GM18858 (cell line): ENCODE results near the gene PTPN7.
"Not testable (repeated sequence)": the region's sequence is repeated elsewhere in the genome, so short reads cannot be mapped to it uniquely, and the experiment has no call there.

ENCODE experiments used
- ATAC-seq: cut with Tn5 transposase; IDR thresholded peaks from one replicate; pipeline ENCODE4 v1.9.1; 2021; ENCODE audit not compliant: unreplicated experiment

The PTPN7 gene

DNA sequence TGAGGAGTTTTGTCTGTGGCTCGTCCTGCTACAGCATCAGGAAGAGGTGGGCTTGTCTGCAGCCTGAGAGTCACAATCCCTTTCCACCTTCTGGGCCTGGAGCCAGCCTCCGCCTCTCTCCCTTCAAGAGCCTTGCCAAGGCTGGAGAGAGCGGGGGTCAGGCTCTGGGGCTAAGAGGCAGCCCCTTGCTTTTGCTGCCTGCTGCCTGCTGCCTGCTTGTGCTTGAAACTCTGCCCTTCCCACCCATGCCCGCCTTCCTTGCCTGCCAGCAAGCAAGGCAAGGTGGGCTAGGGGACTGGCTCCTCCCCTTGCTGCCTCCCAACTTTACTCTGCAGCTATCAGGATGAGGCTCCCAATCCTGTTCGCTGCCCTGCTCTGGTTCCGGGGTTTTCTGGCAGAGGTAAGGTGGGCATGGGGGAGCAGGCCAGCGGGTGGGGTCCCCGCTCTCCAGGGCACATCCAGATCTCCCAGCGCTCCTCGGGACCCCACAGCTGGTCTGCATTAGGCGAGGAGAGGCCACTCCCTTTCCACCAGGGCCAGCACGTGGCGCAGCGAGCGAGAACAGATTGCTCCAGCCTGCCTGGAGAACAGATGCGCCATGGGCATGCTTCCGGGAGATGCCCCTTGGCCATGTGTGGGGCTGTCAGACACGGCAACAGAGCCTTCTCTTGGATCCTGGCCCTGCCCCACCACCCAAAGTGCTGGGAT lies 7.5 kb upstream of the PTPN7 start:
- no peak for ATAC-seq

DNA sequence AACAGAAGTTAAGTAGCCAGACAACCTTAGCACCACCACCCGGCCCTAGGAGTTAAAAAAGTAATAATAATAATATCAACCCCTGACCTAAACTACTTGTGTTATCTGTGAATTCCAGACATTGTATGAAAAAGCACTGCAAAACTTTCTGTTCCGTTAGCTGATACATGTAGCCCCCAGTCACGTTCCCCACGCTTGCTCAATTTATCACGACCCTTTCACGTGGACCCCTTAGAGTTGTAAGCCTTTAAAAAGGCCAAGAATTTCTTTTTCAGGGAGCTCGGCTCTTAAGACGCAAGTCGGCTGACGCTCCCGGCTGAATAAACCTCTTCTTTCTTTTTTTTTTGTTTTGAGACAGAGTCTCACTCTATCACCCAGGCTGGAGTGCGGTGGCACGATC lies 6.7 kb upstream of the PTPN7 start:
- ATAC-seq = not testable (repeated sequence)

DNA sequence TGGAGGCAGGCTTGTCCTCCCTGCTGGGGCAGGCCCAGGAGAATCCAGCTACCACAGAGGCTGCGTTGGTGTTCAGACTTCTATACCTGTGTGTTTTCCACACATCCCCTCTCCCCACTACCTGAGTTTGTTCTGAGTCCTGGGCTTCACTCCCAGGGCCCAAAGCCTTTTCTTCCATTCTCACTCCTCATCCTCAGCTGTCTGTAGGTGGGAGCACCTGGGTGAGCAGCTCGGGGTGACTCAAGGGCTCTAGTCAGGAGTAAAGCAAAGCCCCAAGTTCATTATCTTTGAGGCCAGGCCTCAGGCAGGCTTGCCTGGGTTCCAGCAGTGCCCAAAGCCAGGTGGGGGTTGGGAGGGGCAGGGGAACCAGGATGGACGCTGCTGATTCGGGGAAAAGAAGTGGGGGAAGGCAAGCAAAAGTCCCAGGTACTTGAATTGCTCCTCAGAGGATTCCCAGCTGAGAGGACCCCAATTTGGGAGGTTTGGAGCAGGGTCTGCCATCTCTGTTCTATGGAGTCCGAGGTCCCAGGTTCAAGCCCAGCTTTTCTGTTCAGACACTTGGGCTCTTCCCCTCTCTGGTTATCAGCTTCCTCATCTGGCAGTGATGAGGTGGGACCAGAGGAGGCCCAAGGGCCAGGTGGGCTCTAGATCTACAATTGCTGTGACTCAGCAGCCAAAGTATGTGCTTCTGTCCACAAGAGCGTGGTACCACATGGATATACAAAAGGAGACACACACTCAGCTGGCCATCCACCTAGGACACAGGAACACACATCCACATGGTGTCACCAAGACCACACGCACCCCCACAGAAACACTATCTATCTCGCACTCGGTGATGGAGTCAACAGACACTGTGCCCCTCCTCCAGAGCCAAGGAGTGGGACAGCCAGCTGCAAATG lies 5.8 kb upstream of the PTPN7 start:
- no peak for ATAC-seq

DNA sequence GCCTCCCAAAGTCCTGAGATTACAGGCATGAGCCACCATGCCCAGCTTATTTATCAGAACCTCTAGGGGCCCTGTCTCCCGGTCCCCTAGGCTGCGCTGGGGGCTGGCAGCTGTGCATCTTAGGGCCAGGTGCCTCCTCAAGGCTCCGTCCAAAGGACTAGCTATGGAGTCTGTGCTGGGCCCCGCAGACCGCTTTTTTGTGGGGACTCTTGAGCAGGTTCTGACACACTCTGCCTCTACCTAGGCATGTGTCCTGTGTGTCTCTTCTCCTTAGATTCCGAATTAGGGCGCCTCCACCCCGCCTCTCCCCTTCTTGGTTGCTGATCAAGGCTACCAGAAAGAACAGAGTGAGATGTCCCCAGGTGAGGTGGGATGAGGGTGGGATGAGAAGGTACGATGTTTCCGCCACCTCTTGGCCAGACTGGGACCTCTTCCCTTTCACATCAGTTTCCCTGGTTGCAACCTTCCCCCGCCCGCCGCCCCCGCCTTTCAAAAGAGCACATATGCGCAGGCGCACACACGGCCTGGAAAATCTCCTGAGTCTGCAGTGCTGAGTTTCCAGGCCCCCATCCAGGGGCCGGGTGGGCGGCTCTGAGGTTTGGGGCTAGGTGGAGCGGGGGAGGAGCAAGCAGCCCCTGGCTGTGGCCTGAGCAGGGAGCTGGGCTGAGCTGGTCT lies 5.0 kb upstream of the PTPN7 start:
- no peak for ATAC-seq

DNA sequence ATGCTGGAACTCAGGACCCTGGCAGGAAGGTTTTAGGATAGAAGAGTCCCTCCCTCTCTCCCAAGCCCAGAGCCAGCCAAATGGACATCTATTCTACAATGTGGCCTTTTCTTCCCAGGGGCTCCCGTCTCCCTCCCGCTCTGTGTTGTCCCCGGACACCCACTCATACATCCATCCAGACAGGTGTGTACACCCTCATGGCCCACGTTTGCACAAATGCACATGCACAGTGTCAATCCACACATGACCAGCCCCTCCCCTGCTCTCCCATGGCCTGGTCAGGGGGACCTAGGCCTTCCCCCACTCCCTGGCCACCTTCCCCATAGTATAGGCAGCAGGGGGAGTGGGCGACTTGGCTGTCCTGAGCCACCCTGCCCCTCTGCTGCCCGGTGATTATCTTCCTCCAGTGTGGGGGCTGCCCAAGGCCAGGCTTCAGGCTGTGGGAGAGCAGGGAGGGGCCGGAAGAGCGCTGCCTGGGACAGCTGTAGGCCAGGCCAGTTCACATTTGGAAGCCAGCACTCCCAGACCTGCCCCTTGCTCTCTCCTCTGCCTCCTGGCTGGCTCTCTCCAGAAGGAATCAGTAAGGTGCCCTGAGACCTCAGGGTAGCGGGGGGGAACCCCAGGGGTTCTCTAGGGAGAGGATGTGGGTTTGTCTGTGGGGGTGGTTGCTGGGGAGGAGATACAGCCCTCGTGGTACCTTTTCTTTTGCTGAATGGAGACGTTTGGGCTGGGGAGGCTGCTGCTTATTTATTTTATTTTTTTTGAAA lies 4.1 kb upstream of the PTPN7 start:
- no peak for ATAC-seq

DNA sequence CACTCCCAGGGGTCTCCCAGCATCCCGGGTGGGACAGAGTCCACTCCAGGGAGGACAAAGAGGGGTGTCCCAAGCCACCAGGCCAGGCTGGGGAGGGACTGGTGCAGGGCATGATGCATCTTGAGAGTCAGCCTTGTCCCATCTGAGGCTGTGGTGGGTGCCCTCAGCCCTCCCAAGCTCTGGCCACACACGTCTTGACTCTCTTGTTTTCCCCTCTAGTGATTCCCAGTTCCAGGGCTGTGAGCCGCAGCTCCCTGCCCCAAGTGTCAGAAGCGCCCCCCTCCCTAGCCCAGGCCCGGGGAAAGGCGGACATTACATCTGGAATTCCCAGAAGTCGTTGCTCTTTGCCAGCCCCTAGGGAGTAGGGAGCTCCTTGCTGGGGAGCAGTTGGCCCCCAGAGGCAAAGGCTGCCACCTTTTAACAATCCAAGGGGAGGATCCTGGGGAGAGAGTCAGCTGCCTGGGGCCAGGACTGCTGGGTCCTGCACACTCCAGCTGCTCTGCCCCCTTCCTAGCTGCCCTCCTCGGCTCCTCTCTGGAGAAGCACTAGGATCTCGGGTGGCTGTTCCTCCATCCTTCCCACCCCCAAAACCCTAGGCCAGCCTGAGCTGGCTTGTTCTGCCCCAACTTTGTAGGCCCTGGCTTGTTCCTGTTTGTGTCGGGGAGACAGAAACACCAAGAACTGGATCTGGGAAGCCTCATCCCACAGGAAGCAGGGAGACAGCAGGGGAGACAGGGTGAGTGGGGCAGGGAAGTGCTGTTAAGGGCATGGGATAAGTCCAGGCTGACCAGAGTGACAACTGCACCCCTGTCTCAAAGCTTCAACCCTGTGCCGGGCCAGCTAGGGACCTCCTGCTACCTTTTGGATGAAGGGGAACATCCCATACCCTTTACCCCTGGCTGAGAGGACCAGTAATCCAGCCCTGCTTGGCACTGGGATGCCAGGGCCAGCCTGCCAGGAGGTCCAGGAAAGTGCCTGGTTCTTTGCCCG lies 3.2 kb upstream of the PTPN7 start:
- ATAC-seq = no peak

DNA sequence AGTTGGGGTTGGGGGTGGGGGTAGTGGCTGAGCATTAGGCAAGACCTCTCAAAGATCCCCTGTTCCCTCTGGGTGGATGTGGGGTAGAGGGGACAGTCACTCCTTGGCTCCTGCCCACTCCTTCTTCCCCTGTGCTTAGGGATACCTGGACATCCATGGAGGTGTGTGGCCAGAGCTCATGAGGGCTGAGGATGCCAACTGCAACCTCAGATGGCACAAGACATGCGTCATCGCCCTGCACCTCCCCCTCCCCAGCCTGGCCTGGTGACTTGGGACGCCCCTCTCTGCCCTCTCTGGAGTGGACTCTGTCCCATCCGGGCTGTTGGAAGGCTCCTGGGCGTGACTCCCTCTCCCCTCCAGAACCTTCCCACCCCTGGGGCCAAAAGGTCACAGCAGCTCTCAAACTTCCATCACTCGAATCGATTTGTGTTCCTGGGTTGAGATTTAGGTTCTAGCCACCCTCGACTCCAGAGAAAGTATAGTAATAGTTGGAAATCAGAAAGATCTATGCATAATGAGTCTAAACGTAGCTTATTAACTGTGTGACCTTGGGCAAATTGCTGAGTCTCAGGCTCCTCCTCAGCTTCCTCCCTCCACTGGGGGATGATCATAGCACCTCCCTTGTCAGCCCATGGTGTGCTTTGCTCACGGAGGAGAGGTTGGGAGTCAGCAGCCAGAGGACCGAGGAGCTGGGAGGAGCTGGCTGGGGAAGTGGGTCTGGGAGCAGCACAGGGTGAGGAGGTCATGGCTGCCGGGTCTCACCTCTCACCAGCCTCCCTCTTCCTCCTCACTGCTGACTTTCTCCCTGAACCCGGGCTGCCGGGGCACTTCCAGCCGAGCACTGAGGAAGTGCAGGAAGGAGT lies 2.2 kb upstream of the PTPN7 start:
- no peak for ATAC-seq

- no peak for ATAC-seq
Observed at GRCh38 chr1:202162047-202162417, 1.6 kb upstream of the PTPN7 start.

DNA sequence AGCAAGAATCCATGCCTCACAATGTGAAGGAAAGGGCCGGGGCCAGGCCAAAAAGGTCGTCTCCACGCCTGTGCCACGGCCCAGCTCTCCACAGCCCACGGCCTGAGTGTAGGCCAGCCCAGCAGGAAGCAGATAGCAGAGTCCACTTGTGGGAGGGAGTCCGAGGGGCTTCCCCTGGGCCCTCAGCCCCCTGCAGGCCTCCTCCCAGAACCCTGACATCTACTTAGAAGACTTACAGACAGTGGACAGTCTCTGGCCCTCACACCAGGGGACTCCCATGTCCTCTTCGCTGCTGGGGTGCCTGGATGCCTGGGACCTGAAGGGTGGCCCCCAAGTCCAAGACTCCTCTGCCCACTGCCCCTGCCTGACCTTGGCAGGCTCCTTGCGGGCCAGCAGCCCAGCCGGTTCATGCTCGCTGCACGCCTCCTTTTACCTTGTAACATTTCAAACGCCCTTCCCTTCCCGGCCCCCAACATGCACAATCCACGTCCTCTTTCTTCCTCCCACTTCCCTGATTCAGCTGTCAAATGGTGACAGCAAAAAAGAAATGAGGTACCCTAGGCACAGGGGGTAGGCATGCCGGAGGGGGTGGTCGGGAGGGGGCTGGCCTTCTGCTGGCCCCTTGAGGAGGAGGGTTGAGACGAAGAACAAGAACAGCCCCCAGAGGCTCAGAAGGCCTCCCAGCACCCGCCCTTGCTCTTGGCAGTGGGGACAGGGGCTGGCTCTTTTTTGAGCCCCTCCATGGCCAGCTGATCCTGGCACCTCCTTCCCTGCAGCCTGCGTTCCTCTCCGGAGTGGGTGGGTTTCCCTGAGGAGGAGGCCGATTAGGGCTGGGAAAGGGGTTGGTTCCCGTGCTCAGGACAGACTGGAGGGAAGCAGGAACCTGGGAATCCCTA lies 997 bp upstream of the PTPN7 start:
- ATAC-seq = no peak

- no peak for ATAC-seq
Observed at GRCh38 chr1:202159534-202160371, 649 bp downstream of the PTPN7 start.

DNA sequence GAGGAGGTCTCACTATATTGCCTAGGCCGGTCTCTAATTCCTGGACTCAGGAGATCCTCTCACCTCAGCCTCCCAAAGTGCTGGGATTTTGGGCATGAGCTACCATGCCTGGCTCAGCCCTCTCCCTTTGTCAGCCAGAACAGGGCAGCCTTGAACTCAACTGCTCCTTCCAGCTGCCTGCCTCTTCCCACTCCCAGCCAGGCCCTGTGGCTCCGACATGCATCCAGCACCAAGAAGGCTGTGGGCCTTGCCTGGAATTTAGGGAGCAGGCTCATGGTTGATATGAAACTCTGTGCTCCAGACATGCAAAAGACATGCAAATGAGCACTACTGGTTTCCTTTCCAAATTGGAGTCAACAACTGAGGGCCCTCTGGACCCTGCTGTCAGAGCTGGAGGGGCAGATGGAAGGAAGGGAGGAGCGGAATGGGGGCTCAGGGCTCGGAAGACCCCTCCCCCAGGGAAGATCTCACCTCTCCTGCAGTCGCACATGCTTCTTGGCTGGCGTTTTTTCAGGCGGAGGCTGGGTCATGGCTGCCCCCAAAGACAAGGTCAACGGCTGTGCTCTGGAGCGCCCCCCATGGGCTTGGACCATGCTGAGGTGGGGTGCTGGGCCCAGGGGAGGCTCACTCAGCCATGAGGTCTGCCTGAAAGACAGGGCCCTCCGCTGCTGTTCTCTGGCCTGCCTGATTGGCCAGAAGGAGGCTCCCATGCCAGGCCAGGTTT lies 1.4 kb downstream of the PTPN7 start:
- ATAC-seq = no peak

DNA sequence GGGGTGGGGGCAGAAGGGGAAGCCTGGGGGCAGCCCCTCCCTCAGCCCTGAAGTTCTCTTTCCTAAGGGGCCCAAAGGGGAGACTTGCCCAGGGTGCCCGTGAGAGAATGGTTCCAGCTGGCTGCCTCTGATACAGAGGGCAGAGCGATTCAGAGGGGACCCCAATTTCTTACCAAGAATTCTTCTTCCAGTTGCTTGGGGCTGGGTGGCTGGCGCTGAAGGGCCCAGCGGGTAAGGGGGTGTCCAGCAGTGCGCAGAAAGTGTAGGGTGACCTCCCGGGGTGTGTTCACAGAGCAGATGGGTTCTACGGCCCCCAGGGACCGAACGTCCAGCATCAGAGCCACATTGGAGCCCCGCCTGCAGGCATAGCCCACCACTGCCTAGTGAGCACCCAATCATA lies 2.5 kb downstream of the PTPN7 start:
- no peak for ATAC-seq

DNA sequence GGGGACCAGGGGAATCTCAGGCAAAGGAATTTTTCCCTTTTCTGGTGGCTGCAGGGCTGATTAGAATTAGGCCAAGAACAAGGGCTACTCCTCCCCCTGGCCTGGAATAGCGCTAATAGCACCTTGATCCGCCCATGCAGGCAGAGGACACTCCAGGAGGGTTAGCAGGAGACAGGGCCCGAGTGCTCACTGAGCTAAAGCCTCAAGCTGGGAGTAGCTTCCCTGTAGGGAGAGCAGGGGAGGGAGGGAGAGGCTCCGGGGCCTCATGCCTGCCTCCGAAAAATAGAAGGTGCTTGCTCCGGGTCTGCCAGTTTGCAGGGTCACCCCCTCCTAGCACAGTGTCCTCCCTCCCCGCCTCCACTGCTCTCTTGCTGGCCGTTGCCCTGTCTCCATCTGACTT lies 3.8 kb downstream of the PTPN7 start:
- ATAC-seq = no peak

DNA sequence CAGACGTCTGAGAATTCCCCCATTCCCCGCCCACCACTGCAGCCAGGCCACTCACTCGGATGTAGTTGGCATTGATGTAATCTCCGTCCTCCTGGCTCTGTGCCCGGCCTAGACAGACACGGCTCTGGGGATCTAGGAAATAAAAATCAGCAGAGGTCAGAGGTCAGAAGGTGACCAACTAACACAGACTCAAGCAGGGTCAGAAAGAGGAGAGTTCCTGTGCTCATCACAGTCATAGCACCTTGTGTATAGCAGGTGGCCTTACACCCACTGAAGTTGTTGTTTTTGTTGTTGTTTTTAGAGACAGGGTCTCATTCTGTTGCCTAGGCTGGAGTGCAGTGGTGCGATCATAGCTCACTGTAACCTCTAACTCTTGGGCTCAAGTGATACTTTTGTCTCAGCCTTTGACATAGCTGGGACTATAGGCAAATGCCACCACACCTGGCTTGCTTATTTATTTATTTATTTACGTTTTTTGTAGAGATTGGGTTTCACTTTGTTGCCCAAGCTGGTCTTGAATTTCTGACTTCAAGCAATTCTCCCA lies 4.9 kb downstream of the PTPN7 start:
- ATAC-seq = no peak

DNA sequence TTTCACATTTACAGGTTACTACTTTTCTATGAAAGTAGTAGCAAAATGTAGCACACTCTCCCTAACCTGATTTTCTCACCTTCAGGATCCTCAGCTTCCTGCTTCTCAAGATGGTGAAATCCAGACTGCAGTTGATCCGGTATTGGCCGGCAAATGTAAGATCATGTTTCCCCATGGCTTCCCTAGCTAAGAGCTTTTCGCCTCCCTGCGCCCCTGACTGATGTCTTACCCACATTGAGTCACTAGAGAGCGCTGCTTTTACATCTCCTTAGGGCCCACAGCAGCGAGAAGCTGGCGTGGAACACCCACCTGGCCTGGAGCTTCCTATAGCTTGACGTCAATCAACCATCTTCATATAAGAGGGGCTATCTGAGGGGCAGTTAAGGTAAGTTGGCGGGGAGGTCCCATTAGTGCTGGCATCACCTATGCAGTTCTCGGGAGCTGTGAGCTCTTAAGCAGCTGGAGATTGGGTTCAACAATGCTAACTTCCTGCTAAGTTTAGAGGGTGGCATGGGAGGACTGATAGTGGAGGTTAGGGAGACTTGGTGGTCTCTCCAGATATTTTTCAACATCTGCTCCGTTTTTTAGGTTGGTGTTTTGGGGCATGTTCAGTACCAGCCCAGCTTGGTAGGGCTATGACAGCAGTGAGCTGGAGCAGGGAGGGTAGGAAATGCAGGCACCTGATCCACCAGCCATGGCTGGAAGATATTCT lies 5.5 kb downstream of the PTPN7 start:
- no peak for ATAC-seq
